Measurements from ENCODE around the gene GOSR1.
"Not testable (repeated sequence)": the region's sequence is repeated elsewhere in the genome, so short reads cannot be mapped to it uniquely, and the experiment has no call there.

GOSR1 gene

DNA sequence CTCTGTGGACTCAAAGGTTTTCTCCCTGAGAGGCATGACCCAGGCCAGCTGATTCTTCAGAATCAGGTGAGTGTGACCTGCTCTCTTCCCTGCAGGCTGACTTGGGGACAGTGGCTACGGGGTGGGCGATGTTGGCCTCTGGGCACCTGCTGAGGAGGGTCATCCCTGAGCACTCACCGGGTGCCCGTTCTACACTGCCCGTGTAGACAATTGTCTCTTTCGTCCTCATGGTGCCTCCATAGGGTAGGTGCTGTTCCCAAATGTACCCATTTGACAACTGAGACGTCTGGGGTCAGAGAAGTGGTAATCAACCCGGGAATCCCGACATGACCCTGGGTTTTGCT lies 74.8 kb downstream of the GOSR1 start:
- TF ChIP-seq, protein P1, sequence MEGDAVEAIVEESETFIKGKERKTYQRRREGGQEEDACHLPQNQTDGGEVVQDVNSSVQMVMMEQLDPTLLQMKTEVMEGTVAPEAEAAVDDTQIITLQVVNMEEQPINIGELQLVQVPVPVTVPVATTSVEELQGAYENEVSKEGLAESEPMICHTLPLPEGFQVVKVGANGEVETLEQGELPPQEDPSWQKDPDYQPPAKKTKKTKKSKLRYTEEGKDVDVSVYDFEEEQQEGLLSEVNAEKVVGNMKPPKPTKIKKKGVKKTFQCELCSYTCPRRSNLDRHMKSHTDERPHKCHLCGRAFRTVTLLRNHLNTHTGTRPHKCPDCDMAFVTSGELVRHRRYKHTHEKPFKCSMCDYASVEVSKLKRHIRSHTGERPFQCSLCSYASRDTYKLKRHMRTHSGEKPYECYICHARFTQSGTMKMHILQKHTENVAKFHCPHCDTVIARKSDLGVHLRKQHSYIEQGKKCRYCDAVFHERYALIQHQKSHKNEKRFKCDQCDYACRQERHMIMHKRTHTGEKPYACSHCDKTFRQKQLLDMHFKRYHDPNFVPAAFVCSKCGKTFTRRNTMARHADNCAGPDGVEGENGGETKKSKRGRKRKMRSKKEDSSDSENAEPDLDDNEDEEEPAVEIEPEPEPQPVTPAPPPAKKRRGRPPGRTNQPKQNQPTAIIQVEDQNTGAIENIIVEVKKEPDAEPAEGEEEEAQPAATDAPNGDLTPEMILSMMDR (IDR thresholded peaks at IDR 0.05; ENCODE audit: low read depth, low read length): no peak
- Histone ChIP-seq H3K9me3 (no peaks in the 10 kb centered on the region), H3K4me1 (no peaks in the 10 kb centered on the region), H3K27me3 (no peaks in the 10 kb centered on the region), H3K4me3 (ENCODE audit: low read depth, low read length) (no peak overlapping the region), H3K36me3 (no peaks in the 10 kb centered on the region)
- no peak for DNase-seq

DNA sequence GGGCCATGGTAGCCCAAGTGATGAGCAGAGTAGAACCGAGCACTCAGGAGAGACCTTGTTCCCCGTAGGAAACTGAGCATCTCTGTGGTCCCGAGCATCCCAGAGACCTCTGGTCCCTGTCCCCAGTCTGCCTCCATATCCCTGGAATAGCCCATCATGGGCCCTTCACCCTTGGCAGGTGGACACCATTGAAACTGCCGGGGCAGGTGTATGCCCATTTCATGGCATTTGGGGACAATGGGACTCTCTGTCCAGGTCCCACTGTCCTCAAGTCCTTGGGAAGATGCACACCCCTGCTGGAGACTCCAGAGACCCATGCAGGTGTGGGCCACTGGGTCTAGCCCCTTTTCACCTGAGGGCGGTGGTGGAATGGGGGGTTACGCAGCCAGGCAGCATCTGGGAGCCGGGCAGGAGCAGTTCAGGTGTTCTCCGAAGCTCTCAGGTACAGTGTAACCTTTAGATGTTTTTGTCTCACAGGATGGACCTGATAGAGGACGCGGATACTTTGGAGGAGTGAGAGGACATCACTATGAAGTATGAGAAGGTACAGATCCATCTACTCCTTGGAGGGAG lies 75.9 kb downstream of the GOSR1 start:
- DNase-seq: no peak
- H3K4me1 ChIP-seq: no peaks in the 10 kb centered on the region
- H3K4me3 ChIP-seq (ENCODE audit: low read depth, low read length): no peak overlapping the region
- TF ChIP-seq, protein P1 (IDR thresholded peaks at IDR 0.05; ENCODE audit: low read depth, low read length): no peak
- no peaks in the 10 kb centered on the region for H3K36me3 ChIP-seq
- H3K27me3 ChIP-seq: no peaks in the 10 kb centered on the region
- H3K9me3 ChIP-seq: no peaks in the 10 kb centered on the region

DNA sequence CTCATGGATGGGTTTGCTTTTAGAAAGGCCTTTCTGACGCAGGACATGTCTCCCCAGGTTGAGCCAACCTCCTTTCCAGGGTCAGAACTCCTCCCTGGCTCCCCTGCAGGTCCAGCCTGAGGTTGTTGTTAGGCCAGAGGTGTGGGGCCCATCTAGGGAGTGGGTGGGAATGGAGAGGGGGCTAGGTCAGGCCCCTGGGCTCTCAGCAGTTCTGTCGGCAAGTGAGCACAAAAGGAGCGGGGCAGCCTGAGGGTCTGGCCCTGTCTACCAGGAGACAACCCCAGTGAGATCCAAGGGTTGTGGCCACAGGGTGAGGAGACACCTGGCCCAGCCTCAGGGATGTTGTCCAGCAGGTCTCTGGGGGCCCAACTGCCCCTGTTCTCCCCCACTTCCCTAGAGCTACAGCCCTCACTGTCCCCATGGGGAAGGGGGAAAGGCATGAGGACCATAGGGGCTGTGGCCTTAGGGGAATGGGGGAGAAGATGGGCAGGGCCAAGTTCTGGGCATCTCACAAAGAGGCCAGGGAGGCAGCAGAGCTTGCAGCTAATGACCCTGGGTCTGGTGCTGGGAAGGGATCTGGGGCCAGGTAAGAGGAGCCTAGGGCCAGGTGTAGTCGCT lies 76.7 kb downstream of the GOSR1 start:
- H3K9me3 ChIP-seq; H3K4me3 ChIP-seq (ENCODE audit: low read depth, low read length); H3K4me1 ChIP-seq; DNase-seq; H3K36me3 ChIP-seq; H3K27me3 ChIP-seq: not testable (repeated sequence)

DNA sequence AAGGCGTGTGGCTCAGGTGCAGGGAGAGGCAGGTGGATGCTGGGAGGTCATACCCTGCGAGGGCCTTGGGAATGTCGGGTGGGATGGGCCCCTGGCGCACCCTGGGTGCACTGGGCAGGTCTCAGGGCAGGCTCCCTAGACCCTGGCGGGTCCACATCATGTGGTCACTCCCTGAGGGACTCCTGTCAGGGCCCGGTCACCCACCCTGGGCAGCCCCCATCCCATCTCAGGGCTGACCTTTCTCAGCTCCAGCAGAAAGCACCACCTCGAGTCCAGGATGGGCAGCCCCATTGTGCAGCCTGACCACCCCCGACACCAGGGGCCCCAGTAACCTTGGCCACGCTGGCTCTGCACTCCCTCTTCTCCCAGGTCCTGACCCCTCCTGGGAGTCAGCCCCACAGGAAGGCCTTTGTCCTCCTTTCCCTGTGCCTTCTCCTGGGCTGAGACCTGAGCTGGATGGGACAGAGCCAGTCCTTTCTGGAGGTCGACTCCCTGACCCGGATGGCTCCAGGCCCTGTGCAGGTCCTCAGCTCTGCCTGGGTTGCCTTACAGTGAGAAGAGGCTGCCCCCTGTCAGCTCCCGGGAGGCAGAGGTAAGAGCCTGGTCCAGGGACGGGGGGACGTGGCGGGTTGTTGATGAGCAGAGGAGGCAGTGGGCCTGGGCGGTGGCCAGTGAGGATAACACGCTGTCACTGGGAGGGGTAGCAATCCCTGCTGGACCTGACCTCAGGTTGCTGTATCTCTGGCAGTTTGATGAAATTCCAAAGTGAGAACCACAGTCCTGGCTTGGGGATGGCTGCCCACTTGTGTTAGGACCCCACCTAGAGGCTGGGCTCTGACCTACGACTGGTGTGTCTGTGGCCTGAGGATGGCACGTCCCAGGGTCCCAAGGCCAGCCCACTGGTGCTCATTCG lies 77.9 kb downstream of the GOSR1 start:
- Histone ChIP-seq H3K27me3 (no peaks in the 10 kb centered on the region), H3K36me3 (no peaks in the 10 kb centered on the region), H3K9me3 (no peaks in the 10 kb centered on the region), H3K4me3 (ENCODE audit: low read depth, low read length) (no peak overlapping the region), H3K4me1 (no peaks in the 10 kb centered on the region)
- peak; percentile 41 for DNase-seq
- TF ChIP-seq, protein P1 (IDR thresholded peaks at IDR 0.05; ENCODE audit: low read depth, low read length): peak; percentile 33

DNA sequence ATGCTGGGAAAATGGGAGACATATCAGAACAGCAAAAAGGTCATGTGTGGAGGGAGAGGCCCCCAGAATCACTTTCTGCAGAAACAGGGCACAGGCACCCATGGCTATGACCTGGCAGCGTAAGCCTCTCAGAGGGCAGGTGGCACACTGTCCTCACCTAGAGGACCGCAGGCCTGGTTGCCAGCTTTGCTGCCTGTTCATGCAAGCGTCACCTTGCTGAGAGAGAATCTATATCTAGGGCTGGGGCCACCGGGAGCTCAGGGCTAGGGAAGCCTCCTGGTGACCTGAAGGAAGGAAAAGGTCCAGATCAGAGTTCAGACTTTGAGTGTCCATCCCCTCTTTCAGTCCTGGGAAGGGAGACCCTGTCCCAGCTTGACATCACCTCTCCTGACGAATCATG lies 78.7 kb downstream of the GOSR1 start:
- Histone ChIP-seq H3K36me3 (no peaks in the 10 kb centered on the region), H3K27me3 (no peaks in the 10 kb centered on the region), H3K9me3 (no peaks in the 10 kb centered on the region), H3K4me3 (ENCODE audit: low read depth, low read length) (no peak overlapping the region), H3K4me1 (no peaks in the 10 kb centered on the region)
- TF ChIP-seq, protein P1 (IDR thresholded peaks at IDR 0.05; ENCODE audit: low read depth, low read length): no peak
- DNase-seq: no peak

DNA sequence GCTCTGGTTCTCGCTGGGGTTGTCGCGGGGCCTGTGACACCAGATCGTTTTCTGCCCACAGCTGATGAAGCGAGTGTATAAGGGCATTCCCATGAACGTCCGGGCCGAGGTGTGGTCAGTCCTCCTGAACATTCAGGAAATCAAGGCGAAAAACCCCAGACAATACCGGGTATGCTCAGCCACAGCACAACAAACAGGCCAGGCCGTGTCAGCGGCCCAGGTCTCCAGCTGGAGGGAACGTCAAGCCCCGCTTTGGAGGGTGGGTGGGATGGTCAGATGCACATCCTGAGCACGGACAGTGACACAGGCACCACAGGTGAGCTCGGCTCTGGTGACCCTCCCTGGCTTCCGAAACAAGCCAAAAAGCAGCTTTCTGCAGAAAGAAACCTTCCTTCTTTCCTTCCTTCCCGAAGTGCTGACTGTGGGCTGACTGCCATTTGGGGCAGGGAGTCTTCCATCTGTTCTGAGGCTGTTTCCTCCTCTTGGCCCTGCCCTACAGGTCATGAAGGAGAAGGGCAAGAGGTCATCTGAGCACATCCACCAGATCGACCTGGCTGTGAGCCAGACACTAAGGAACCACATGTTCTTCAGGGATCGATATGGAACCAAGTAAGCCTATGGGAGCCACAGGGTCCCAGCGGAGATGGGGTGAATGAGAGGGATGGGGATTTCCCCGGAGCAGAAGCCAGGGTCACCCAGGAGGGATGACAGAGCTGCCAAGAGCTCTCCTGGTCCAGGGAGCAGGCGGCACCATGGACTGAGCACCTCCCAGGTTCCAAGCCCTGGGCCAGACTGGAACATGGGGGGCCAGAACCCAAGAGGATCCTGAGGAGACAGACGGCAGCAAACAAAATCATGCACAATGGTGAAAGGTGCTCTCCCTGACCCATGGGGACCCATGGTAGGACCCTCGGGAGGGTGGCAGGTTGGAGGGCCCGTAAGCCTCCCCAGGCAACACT lies 79.4 kb downstream of the GOSR1 start:
- Histone ChIP-seq H3K36me3 (no peaks in the 10 kb centered on the region), H3K9me3 (no peaks in the 10 kb centered on the region), H3K4me3 (ENCODE audit: low read depth, low read length) (no peak overlapping the region), H3K27me3 (no peaks in the 10 kb centered on the region), H3K4me1 (no peaks in the 10 kb centered on the region)
- DNase-seq: no peak
- TF ChIP-seq, protein P1 (IDR thresholded peaks at IDR 0.05; ENCODE audit: low read depth, low read length): no peak

All from BE2C (cell line).